SK-N-SH (cell line): Measurements from ENCODE around the gene CHRM1.

ENCODE experiments used
- ELF1 ChIP-seq: IDR thresholded peaks from 2 replicates; pipeline ENCODE4 v1.4.0; 2012
- EZH2phosphoT487 ChIP-seq: fragments of 200-600 bp; sonication (generic); IDR thresholded peaks from 2 replicates; pipeline ENCODE4 v1.6.1; 2017; ENCODE audit warnings: low read depth, mixed run types, mild to moderate bottlenecking, antibody characterized with exemption, moderate library complexity, borderline replicate concordance
- MEF2A ChIP-seq: IDR thresholded peaks from 2 replicates; pipeline ENCODE4 v1.4.0; 2012; ENCODE audit warnings: low read depth, borderline replicate concordance
- RFX5 ChIP-seq: IDR thresholded peaks from 2 replicates; pipeline ENCODE4 v1.6.1; 2012; ENCODE audit warnings: mild to moderate bottlenecking, improper control_type of control experiment, low read length
- TF ChIP-seq, protein P1 (sequence below): fragments of 200-600 bp; sonication (generic); IDR thresholded peaks from 2 replicates; pipeline ENCODE4 v1.6.1; 2017; ENCODE audit warnings: antibody characterized with exemption, mild to moderate bottlenecking, moderate library complexity
- TF ChIP-seq, protein P2 (sequence below): IDR thresholded peaks from 2 replicates; pipeline ENCODE4 v1.4.0; 2012; ENCODE audit warnings: low read depth

DNA sequence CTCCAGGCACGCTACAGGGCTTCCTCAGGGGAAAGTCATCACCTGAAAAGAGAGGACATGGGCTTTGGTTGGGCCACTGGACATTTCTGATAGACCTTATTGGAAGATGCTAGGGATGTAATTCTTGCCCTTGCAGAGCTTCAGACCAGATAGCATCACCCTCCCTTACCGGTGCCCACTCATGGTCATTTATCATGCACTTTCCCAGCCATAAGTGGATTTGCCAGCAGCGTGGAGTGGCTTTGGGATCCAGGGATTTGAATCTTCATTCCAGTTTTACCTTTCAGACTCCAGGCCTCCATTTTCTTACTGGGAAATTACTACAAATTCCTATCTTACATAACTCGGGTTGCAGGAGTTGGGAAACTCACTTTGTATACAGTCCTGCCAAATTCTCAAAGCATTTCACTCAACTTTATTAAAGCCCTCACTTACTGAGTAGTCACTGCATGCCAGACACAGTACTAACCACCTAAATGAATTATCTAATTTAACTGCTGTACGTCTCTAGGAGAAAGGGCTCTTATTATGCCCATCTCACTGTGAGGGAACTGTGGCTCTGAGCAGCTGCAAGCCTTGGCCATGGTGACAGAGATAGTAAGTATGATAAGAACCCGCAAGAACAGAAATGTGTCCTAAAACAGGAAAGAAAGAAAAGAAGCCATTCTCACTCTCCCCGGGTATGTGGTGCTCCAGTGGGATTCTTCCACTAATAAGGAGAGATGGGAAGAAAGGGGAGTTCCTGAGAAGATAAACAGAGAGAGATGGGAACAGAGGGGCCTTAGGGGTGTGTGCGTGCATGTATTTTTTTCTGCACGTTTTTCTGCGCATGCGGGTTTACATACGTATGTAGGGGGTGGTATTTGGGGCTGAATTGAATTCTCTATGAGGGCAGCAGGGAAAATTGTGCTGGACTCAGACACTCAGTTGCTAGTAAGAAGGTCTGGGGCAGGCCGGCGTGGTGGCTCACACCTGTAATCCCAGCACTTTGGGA, 9.7 kb downstream of the CHRM1 start:
- TF ChIP-seq MEF2A (no peak), EZH2phosphoT487 (no peak), RFX5 (no peak), ELF1 (no peak)
- TF ChIP-seq, protein P1, sequence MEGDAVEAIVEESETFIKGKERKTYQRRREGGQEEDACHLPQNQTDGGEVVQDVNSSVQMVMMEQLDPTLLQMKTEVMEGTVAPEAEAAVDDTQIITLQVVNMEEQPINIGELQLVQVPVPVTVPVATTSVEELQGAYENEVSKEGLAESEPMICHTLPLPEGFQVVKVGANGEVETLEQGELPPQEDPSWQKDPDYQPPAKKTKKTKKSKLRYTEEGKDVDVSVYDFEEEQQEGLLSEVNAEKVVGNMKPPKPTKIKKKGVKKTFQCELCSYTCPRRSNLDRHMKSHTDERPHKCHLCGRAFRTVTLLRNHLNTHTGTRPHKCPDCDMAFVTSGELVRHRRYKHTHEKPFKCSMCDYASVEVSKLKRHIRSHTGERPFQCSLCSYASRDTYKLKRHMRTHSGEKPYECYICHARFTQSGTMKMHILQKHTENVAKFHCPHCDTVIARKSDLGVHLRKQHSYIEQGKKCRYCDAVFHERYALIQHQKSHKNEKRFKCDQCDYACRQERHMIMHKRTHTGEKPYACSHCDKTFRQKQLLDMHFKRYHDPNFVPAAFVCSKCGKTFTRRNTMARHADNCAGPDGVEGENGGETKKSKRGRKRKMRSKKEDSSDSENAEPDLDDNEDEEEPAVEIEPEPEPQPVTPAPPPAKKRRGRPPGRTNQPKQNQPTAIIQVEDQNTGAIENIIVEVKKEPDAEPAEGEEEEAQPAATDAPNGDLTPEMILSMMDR, result no peak
- TF ChIP-seq, protein P2, sequence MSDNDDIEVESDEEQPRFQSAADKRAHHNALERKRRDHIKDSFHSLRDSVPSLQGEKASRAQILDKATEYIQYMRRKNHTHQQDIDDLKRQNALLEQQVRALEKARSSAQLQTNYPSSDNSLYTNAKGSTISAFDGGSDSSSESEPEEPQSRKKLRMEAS, result no peak
